A673 (cell line): ENCODE measurements around the gene DYNC1LI2. TPM values are rescaled to one million over a fixed set of nuclear protein-coding genes. Genes with fewer than 3 reads are reported as not detected.

Experiments used
- BruUV-seq: library from RNA; stranded (reverse); fragments of 400-500 nt; replicated peaks from 2 replicates; lab custom pipeline; 2021; lab: Mats Ljungman, UMichigan
- CTCF ChIA-PET: fragments of 300-600 bp; sonication (Branson Sonifier 250); formaldehyde crosslinking; loops from one replicate; lab custom pipeline; 2022; ENCODE audit warnings: antibody characterized with exemption; lab: Charles Lee
- POLR2A ChIA-PET: fragments of 300-600 bp; sonication (Branson Sonifier 250); formaldehyde crosslinking; loops from one replicate; lab custom pipeline; 2022; ENCODE audit warnings: antibody characterized with exemption; ENCODE audit not compliant: low non-redundant PET; lab: Charles Lee
- DNase-seq: peaks from one replicate; pipeline ENCODE4 v3.0.0-alpha.2; 2015; ENCODE audit warnings: low spot score
- H3K27ac ChIP-seq: fragments of 200-600 bp; sonication (generic); 2 replicates; pipeline ENCODE4 v1.5.1; 2016; ENCODE audit warnings: mixed run types, low read depth, mild to moderate bottlenecking, mixed read lengths, antibody characterized with exemption, low read length; ENCODE audit not compliant: poor library complexity, severe bottlenecking
- H3K27me3 ChIP-seq: fragments of 200-600 bp; sonication (generic); replicated peaks from 2 replicates; pipeline ENCODE4 v1.6.1; 2017; ENCODE audit warnings: mixed run types, low read depth, mild to moderate bottlenecking, mixed read lengths, antibody characterized with exemption, low read length; ENCODE audit not compliant: insufficient read depth, poor library complexity
- H3K36me3 ChIP-seq: fragments of 200-600 bp; sonication (generic); 2 replicates; pipeline ENCODE4 v1.6.1; 2016; ENCODE audit warnings: mixed run types, mild to moderate bottlenecking, mixed read lengths, antibody characterized with exemption, low read length; ENCODE audit not compliant: insufficient read depth, poor library complexity, severe bottlenecking
- H3K4me1 ChIP-seq: fragments of 200-600 bp; sonication (generic); 2 replicates; pipeline ENCODE4 v1.6.1; 2017; ENCODE audit warnings: mixed run types, mild to moderate bottlenecking, mixed read lengths, antibody characterized with exemption, low read length; ENCODE audit not compliant: insufficient read depth, poor library complexity, severe bottlenecking
- H3K4me3 ChIP-seq: fragments of 200-600 bp; sonication (generic); 2 replicates; pipeline ENCODE4 v1.5.1; 2016; ENCODE audit warnings: low read depth, mixed run types, mild to moderate bottlenecking, mixed read lengths, low read length; ENCODE audit not compliant: poor library complexity, severe bottlenecking
- H3K9me3 ChIP-seq: fragments of 200-600 bp; sonication (generic); 2 replicates; pipeline ENCODE4 v1.6.1; 2016; ENCODE audit warnings: mixed run types, low read depth, mild to moderate bottlenecking, mixed read lengths, antibody characterized with exemption, low read length; ENCODE audit not compliant: poor library complexity, severe bottlenecking
- EZH2 ChIP-seq: fragments of 200-600 bp; sonication (generic); IDR thresholded peaks from 2 replicates; pipeline ENCODE4 v1.6.1; 2017; ENCODE audit warnings: borderline replicate concordance, low read depth, mild to moderate bottlenecking, mixed read lengths, antibody characterized with exemption, low read length; ENCODE audit not compliant: poor library complexity, severe bottlenecking
- intact Hi-C: fragments of 100-400 bp; cut with micrococcal nuclease; formaldehyde crosslinking; loops from one replicate; pipeline ENCODE4 v1.10.0; 2022; ENCODE audit not compliant: unreplicated experiment
- total RNA-seq: library from RNA; stranded (reverse); gene quantifications from 2 replicates; pipeline ENCODE4 v1.2.3, GENCODE V29; 2021
- TF ChIP-seq, protein P1 (sequence below): fragments of 300-800, 200-600 bp; sonication (generic); conservative IDR thresholded peaks from 2 replicates; pipeline ENCODE4 v1.5.1; 2017; ENCODE audit warnings: low read depth, mild to moderate bottlenecking, antibody characterized with exemption, low read length, moderate library complexity, mixed read lengths

Gene DYNC1LI2
- total RNA-seq, 1 experiment from 2014 or later: 164 TPM

DNA sequence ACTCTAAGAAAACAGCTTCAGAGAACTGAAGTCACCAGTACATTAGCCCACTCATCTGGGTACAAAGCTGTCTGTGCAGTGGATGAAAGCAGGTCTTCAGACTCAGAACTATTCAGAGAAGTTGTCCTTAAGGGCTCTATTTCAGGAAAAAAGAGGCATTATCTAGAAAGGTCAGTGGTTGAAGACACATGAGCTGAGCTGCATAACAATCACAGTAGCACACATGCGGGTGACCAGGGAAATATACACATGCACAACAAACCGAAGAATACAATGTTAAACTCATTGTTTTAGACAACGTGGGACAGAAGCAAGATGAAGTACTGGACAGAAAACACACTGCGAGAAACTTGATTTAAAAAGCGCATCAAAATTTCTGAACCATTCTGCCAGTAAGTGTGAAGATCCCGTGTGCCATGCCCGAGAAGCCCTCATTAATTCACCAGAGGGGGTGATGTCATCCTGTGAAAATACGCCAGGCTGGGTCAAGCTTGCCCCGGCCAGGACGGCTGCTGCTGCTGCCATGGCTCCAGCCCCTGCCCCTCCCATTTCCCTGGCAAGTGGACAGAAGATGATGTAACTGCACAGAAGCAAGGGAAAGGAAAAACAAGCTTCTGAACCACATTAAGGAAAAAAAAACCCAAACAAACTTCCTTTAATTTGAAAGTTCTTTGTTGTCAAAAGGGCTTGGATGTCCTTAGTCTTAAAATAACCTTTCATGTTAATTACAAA is 10.1 kb downstream of the DYNC1LI2 start:
- ChIA-PET POLR2A (no interaction called here), CTCF (interaction anchor here (0.6 to 2.4 kb wide), 4 partner anchors 49 to 253 kb away, joined by 5 to 12 read pairs (median 10); no protein-coding TSS in a partner anchor)
- peak; percentile 39 for DNase-seq
- H3K27me3 ChIP-seq: no peaks in the 10 kb centered on the region
- H3K36me3 ChIP-seq: peaks cover 86% of the 10 kb centered on the region
- intact Hi-C loops: loop anchor here (2.0 kb wide), 1 partner anchor 335 kb away; no protein-coding TSS in a partner anchor
- no peaks in the 10 kb centered on the region for H3K9me3 ChIP-seq
- no peak for TF ChIP-seq EZH2
- TF ChIP-seq, protein P1, sequence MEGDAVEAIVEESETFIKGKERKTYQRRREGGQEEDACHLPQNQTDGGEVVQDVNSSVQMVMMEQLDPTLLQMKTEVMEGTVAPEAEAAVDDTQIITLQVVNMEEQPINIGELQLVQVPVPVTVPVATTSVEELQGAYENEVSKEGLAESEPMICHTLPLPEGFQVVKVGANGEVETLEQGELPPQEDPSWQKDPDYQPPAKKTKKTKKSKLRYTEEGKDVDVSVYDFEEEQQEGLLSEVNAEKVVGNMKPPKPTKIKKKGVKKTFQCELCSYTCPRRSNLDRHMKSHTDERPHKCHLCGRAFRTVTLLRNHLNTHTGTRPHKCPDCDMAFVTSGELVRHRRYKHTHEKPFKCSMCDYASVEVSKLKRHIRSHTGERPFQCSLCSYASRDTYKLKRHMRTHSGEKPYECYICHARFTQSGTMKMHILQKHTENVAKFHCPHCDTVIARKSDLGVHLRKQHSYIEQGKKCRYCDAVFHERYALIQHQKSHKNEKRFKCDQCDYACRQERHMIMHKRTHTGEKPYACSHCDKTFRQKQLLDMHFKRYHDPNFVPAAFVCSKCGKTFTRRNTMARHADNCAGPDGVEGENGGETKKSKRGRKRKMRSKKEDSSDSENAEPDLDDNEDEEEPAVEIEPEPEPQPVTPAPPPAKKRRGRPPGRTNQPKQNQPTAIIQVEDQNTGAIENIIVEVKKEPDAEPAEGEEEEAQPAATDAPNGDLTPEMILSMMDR: no peak
- peaks cover 14% of the 10 kb centered on the region for H3K4me1 ChIP-seq
- BruUV-seq: no TSS peak
- H3K27ac ChIP-seq: peak overlapping the region; percentile 70
- H3K4me3 ChIP-seq: no peak overlapping the region

DNA sequence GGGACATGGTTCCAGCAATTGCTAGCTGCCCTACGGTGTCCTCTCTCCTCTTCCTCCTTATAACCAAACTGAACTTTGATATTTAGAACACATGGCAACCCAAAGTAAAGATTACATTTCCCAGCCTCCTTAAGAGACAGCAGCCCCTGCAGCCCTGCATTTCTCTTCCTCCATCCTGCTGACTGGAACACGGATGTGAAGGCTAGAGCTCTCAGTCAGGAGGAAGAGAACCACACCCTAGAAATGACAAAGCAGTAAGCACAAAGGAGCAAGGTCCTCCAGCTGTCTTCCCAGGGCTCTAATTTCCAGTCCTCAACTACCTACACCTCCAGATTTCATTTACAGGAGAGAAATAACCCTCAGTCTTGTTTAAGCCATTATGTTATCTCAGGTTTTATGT is 10.9 kb downstream of the DYNC1LI2 start:
- intact Hi-C loops: loop anchor here (2.0 kb wide), 1 partner anchor 334 kb away; no protein-coding TSS in a partner anchor
- ChIA-PET POLR2A (no interaction called here), CTCF (interaction anchor here (0.6 to 2.4 kb wide), 4 partner anchors 11 to 132 kb away, joined by 3 to 7 read pairs (median 4); partner anchors contain the start of gene DYNC1LI2)
- Histone ChIP-seq H3K27me3 (no peaks in the 10 kb centered on the region), H3K9me3 (no peaks in the 10 kb centered on the region), H3K4me1 (peaks cover 14% of the 10 kb centered on the region), H3K4me3 (no peak overlapping the region), H3K27ac (peak overlapping the region; percentile 70), H3K36me3 (peaks cover 86% of the 10 kb centered on the region)
- no peak for DNase-seq
- BruUV-seq: no TSS peak
- no peak for TF ChIP-seq EZH2
- TF ChIP-seq, protein P1: no peak

- Histone ChIP-seq H3K27me3 (no peaks in the 10 kb centered on the region), H3K27ac (peak overlapping the region; percentile 25), H3K36me3 (peaks cover 86% of the 10 kb centered on the region), H3K4me1 (peaks cover 14% of the 10 kb centered on the region), H3K4me3 (no peak overlapping the region), H3K9me3 (no peaks in the 10 kb centered on the region)
- ChIA-PET CTCF (interaction anchor here (0.7 to 2.4 kb wide), 3 partner anchors 11 to 132 kb away, joined by 3 to 7 read pairs (median 3); partner anchors contain the start of gene DYNC1LI2), POLR2A (no interaction called here)
- TF ChIP-seq, protein P1: peak; percentile 88
- no peak for TF ChIP-seq EZH2
- no TSS peak for BruUV-seq
- intact Hi-C loops: loop anchor here (2.0 kb wide), 1 partner anchor 333 kb away; no protein-coding TSS in a partner anchor
- peak; percentile 68 for DNase-seq
These were observed 11.4 kb downstream of the DYNC1LI2 start for GRCh38 chr16:66740010-66740409.
